ENCODE measurements around the gene PAQR4. TPM values are rescaled to one million over a fixed set of nuclear protein-coding genes. Genes with fewer than 3 reads are reported as not detected.

The PAQR4 gene
- total and polyA plus RNA-seq, 7 experiments from 2014 or later, result 0.40 to 39.4 (median 0.70) TPM; not detected in 1

- Mint-ChIP-seq H3K4me1 (peaks cover 0 to 9% (median 4%) of the 10 kb centered on the region in 7 donors), H3K9me3 (no peaks in the 10 kb centered on the region), H3K4me3 (no peak overlapping the region), H3K36me3 (no peaks in the 10 kb centered on the region), H3K27me3 (peaks cover 0 to 13% (median 0%) of the 10 kb centered on the region in 5 donors), H3K27ac (no peak overlapping the region)
- intact Hi-C loops (cut with micrococcal nuclease), result no loop called here
- POLR2A ChIA-PET, result interaction anchor here (0.7 to 1.0 kb wide), 2 partner anchors 22 to 23 kb away, joined by 3 read pairs; partner anchors contain the start of genes HCFC1R1 and THOC6
- H3K36me3 ChIP-seq (ENCODE audit: control insufficient read depth in 2 of 3, insufficient read depth in 3 of 3, low read length in 3 of 3), result no peaks in the 10 kb centered on the region
- CTCF ChIA-PET, result interaction anchor here (0.7 to 4.0 kb wide), 4 partner anchors 18 to 127 kb away, joined by 3 to 90 read pairs (median 4); partner anchors contain the start of genes FLYWCH2 and TNFRSF12A
- H3K27ac ChIP-seq (ENCODE audit: low read depth, low read length), result no peak overlapping the region
- H3K4me1 ChIP-seq (ENCODE audit: control insufficient read depth in 2 of 2, insufficient read depth in 2 of 2, low read length in 2 of 2), result no peaks in the 10 kb centered on the region
- H3K9me3 ChIP-seq (ENCODE audit: control insufficient read depth in 2 of 3, low read length in 3 of 3), result no peaks in the 10 kb centered on the region
- no peaks in the 10 kb centered on the region for H3K27me3 ChIP-seq (ENCODE audit: control insufficient read depth in 2 of 2, insufficient read depth in 2 of 2, low read length in 2 of 2)
- ATAC-seq, result no peak
- no peak for DNase-seq
- no peak overlapping the region for H3K4me3 ChIP-seq (ENCODE audit: low read length)
Measured at GRCh38 chr16:3001316-3001715, 32.2 kb downstream of the PAQR4 start.

GRCh38 chr16:3003582-3004270, 34.6 kb downstream of the PAQR4 start:
- Mint-ChIP-seq H3K4me3 (peak overlapping the region; percentile 76 to 82 (median 80)), H3K27me3 (peaks cover 0 to 17% (median 0%) of the 10 kb centered on the region in 5 donors), H3K9me3 (no peaks in the 10 kb centered on the region), H3K27ac (peak overlapping the region in 5 of 9 donors; percentile 41 to 81 (median 45)), H3K36me3 (peaks cover 0 to 1% (median 0%) of the 10 kb centered on the region in 5 donors), H3K4me1 (peaks cover 18 to 32% (median 25%) of the 10 kb centered on the region in 7 donors)
- Histone ChIP-seq H3K4me1 (ENCODE audit: control insufficient read depth in 2 of 2, insufficient read depth in 2 of 2, low read length in 2 of 2) (peaks cover 19 to 21% of the 10 kb centered on the region in 2 donors), H3K4me3 (ENCODE audit: low read length) (no peak overlapping the region), H3K27ac (ENCODE audit: low read depth, low read length) (no peak overlapping the region), H3K9me3 (ENCODE audit: control insufficient read depth in 2 of 3, low read length in 3 of 3) (no peaks in the 10 kb centered on the region), H3K36me3 (ENCODE audit: control insufficient read depth in 2 of 3, insufficient read depth in 3 of 3, low read length in 3 of 3) (no peaks in the 10 kb centered on the region), H3K27me3 (ENCODE audit: control insufficient read depth in 2 of 2, insufficient read depth in 2 of 2, low read length in 2 of 2) (no peaks in the 10 kb centered on the region)
- DNase-seq (peak; percentile 78 to 98 (median 96)), ATAC-seq (peak; percentile 99)
- POLR2A ChIA-PET, result interaction anchor here (0.7 to 3.0 kb wide), 10 partner anchors 9 to 564 kb away, joined by 3 to 17 read pairs (median 5); partner anchors contain the start of genes PKMYT1 and TNFRSF12A
- CTCF ChIA-PET, result interaction anchor here (0.6 to 4.0 kb wide), 21 partner anchors 8 to 671 kb away, joined by 3 to 90 read pairs (median 4); partner anchors contain the start of genes HCFC1R1, THOC6, TNFRSF12A and ZNF174
- intact Hi-C loops (cut with micrococcal nuclease), result loop anchor here (1.0 to 2.0 kb wide), 14 partner anchors 18 to 497 kb away; partner anchors contain the start of genes PAQR4 (in 2 of the 2), PKMYT1 (in 2 of the 2) and THOC6 (in 1 of the 2)

GRCh38 chr16:3004319-3004718, 35.2 kb downstream of the PAQR4 start:
- Mint-ChIP-seq H3K27ac (no peak overlapping the region), H3K27me3 (peaks cover 0 to 13% (median 0%) of the 10 kb centered on the region in 5 donors), H3K4me3 (peak overlapping the region in 2 of 10 donors; percentile 81 to 86), H3K4me1 (peaks cover 18 to 35% (median 28%) of the 10 kb centered on the region in 7 donors), H3K36me3 (peaks cover 0 to 1% (median 0%) of the 10 kb centered on the region in 5 donors), H3K9me3 (no peaks in the 10 kb centered on the region)
- Histone ChIP-seq H3K36me3 (ENCODE audit: control insufficient read depth in 2 of 3, insufficient read depth in 3 of 3, low read length in 3 of 3) (no peaks in the 10 kb centered on the region), H3K9me3 (ENCODE audit: control insufficient read depth in 2 of 3, low read length in 3 of 3) (no peaks in the 10 kb centered on the region), H3K27ac (ENCODE audit: low read depth, low read length) (no peak overlapping the region), H3K4me1 (ENCODE audit: control insufficient read depth in 2 of 2, insufficient read depth in 2 of 2, low read length in 2 of 2) (peaks cover 21 to 23% of the 10 kb centered on the region in 2 donors), H3K4me3 (ENCODE audit: low read length) (no peak overlapping the region), H3K27me3 (ENCODE audit: control insufficient read depth in 2 of 2, insufficient read depth in 2 of 2, low read length in 2 of 2) (no peaks in the 10 kb centered on the region)
- ChIA-PET POLR2A (interaction anchor here (0.7 to 3.0 kb wide), 10 partner anchors 10 to 564 kb away, joined by 3 to 17 read pairs (median 5); partner anchors contain the start of genes PKMYT1 and TNFRSF12A), CTCF (interaction anchor here (0.6 to 4.0 kb wide), 19 partner anchors 8 to 670 kb away, joined by 3 to 90 read pairs (median 4); partner anchors contain the start of genes HCFC1R1, THOC6, TNFRSF12A and ZNF174)
- intact Hi-C loops (cut with micrococcal nuclease), result loop anchor here (1.0 to 2.0 kb wide), 5 partner anchors 17 to 283 kb away; partner anchors contain the start of genes PAQR4 (in 1 of the 2), PKMYT1 (in 1 of the 2) and THOC6 (in 1 of the 2)
- DNase-seq (peak in 1 of 9 donors; percentile 41), ATAC-seq (peak; percentile 1)

DNA sequence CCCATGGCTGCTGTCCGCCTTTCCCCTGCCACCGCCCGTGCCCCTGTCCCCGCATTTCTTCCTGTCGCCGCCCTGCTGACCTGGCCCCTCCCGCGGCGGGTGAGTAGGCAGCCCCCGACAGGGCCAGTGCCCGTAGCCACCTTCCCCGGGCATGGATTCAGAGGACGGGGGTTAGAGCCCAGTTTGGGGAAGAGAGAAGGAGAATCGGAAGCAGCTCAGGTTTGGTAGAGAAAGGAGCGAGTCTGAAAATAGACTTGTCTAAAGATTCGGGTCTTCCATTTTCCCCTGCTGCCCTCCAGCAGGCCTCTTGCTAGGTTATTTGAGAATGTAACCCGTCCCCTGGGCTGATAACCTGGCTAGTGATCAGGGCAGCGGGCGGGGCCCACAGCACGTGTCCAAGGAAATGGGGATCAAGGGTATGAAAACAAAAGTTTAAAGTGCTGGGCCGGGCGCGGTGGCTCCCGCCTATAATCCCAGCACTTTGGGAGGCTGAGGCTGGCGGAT, 35.7 kb downstream of the PAQR4 start:
- Histone ChIP-seq H3K9me3 (ENCODE audit: control insufficient read depth in 2 of 3, low read length in 3 of 3) (no peaks in the 10 kb centered on the region), H3K27ac (ENCODE audit: low read depth, low read length) (no peak overlapping the region), H3K27me3 (ENCODE audit: control insufficient read depth in 2 of 2, insufficient read depth in 2 of 2, low read length in 2 of 2) (no peaks in the 10 kb centered on the region), H3K4me3 (ENCODE audit: low read length) (no peak overlapping the region), H3K4me1 (ENCODE audit: control insufficient read depth in 2 of 2, insufficient read depth in 2 of 2, low read length in 2 of 2) (peaks cover 21 to 23% of the 10 kb centered on the region in 2 donors), H3K36me3 (ENCODE audit: control insufficient read depth in 2 of 3, insufficient read depth in 3 of 3, low read length in 3 of 3) (no peaks in the 10 kb centered on the region)
- ChIA-PET POLR2A (interaction anchor here (0.9 to 3.0 kb wide), 5 partner anchors 16 to 124 kb away, joined by 3 to 17 read pairs (median 8); partner anchors contain the start of gene TNFRSF12A), CTCF (interaction anchor here (4.0 kb wide), 1 partner anchor 24 kb away, joined by 90 read pairs; no protein-coding TSS in a partner anchor)
- Mint-ChIP-seq H3K27ac (peak overlapping the region in 1 of 9 donors; percentile 62), H3K9me3 (no peaks in the 10 kb centered on the region), H3K4me3 (peak overlapping the region; percentile 40 to 86 (median 72)), H3K4me1 (peaks cover 18 to 35% (median 28%) of the 10 kb centered on the region in 7 donors), H3K36me3 (peaks cover 0 to 1% (median 0%) of the 10 kb centered on the region in 5 donors), H3K27me3 (peaks cover 0 to 13% (median 0%) of the 10 kb centered on the region in 5 donors)
- DNase-seq (no peak), ATAC-seq (no peak)
- intact Hi-C loops (cut with micrococcal nuclease), result loop anchor here (1.0 to 2.0 kb wide), 5 partner anchors 16 to 284 kb away; partner anchors contain the start of genes PAQR4 (in 1 of the 2), PKMYT1 (in 1 of the 2) and THOC6 (in 1 of the 2)

DNA sequence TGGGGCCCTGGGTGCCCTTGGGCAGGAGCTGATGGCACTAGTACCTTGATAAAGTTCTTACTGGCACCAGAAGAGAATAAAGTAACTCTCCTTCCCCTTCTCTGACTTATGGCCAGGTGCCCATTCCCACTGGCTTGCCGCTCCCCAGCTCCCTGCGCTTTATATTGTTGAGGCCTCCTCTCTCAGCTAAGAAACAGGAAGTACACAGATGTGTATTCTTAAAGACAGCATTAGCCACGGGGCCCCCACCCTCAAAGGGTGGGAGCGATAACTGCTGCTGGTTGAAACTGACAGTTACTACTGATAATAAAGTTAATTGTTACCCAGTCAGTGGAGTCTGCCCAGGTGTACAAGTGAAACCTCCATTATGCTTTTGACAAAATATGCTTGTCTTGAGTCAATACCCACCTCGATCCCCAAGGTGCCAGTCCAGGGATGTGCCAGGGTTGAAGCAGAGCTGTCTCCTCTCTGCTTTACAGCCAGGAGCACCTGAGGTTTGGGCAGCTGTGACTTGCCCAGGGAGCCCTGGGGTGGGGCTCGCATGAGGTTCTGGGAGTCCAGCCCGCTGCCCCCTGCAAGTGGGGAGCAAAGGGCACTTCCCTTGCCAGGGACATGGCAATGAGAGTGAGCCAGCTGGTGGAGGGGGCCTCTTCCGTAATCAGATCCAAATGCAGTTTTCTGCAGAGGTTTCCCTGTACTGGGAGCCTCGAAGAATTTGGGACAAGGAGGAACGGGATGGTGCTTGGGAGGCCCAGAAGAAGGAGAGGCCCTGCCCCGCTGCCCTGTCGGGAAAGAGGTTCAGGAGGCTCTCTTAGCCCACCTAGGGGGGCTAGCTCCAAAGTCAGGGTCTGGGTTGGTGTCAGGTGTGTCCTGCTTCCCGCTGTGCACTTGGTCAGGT, 38.2 kb downstream of the PAQR4 start:
- POLR2A ChIA-PET, result interaction anchor here (0.9 to 3.2 kb wide), 8 partner anchors 13 to 230 kb away, joined by 4 to 11 read pairs (median 6); partner anchors contain the start of genes HCFC1R1, PKMYT1, THOC6 and TNFRSF12A
- peak overlapping the region in 3 of 9 donors; percentile 24 to 33 (median 25) for H3K27ac Mint-ChIP-seq

More for the DNA sequence above, 38.2 kb downstream of the PAQR4 start:
- Histone ChIP-seq H3K27me3 (ENCODE audit: control insufficient read depth in 2 of 2, insufficient read depth in 2 of 2, low read length in 2 of 2) (no peaks in the 10 kb centered on the region), H3K4me1 (ENCODE audit: control insufficient read depth in 2 of 2, insufficient read depth in 2 of 2, low read length in 2 of 2) (peaks cover 21 to 23% of the 10 kb centered on the region in 2 donors), H3K4me3 (ENCODE audit: low read length) (peak overlapping the region; percentile 38), H3K36me3 (ENCODE audit: control insufficient read depth in 2 of 3, insufficient read depth in 3 of 3, low read length in 3 of 3) (no peaks in the 10 kb centered on the region), H3K9me3 (ENCODE audit: control insufficient read depth in 2 of 3, low read length in 3 of 3) (no peaks in the 10 kb centered on the region), H3K27ac (ENCODE audit: low read depth, low read length) (no peak overlapping the region)
- peaks cover 0 to 15% (median under 1%) of the 10 kb centered on the region in 5 donors for H3K27me3 Mint-ChIP-seq
- H3K9me3 Mint-ChIP-seq, result no peaks in the 10 kb centered on the region
- H3K36me3 Mint-ChIP-seq, result peaks cover 0 to 1% (median 0%) of the 10 kb centered on the region in 5 donors
- ATAC-seq (no peak), DNase-seq (no peak)
- CTCF ChIA-PET, result interaction anchor here (0.6 to 2.0 kb wide), 6 partner anchors 14 to 124 kb away, joined by 3 to 8 read pairs (median 4); no protein-coding TSS in a partner anchor
- peaks cover 18 to 35% (median 28%) of the 10 kb centered on the region in 7 donors for H3K4me1 Mint-ChIP-seq
- intact Hi-C loops (cut with micrococcal nuclease), result no loop called here
- H3K4me3 Mint-ChIP-seq, result peak overlapping the region; percentile 37 to 85 (median 73)
